Heart left ventricle (tissue), 16 donors: ENCODE results near the gene SMPDL3B. TPM values are rescaled to one million over a fixed set of nuclear protein-coding genes. Genes with fewer than 3 reads are reported as not detected.
A peak's percentile ranks its signal among the peaks of the same experiment; 100 is the strongest.

ENCODE experiments used
- ATAC-seq, 4 donors: fragments of 200-7000 bp; cut with Tn5 transposase; one replicate each; pipeline ENCODE4 v1.9.1; 2020 to 2022; ENCODE audit warnings: moderate library complexity in 4 of 4, mild to moderate bottlenecking in 3 of 4, moderate number of reproducible peaks in 1 of 4
- DNase-seq, 5 donors: peaks; one replicate each; pipeline ENCODE4 v3.0.0-alpha.2; 2020
- H3K27ac ChIP-seq, 12 donors: fragments of 200-600 bp; sonication (generic) in 4 of 12; one replicate each; pipeline versions ENCODE4 v1.5.0 to v1.8.0; 2016 to 2022; ENCODE audit warnings: mild to moderate bottlenecking in 2 of 12
- H3K27me3 ChIP-seq, 9 donors: fragments of 200-600 bp; sonication (generic) in 2 of 9; one replicate each; pipeline versions ENCODE4 v1.5.1 to v1.8.0; 2016 to 2022; ENCODE audit warnings: mild to moderate bottlenecking in 3 of 9
- H3K36me3 ChIP-seq, 9 donors: fragments of 200-600 bp; sonication (generic) in 2 of 9; one replicate each; pipeline versions ENCODE4 v1.5.0 to v1.8.0; 2018 to 2022; ENCODE audit warnings: mild to moderate bottlenecking in 2 of 9
- H3K4me1 ChIP-seq, 12 donors: fragments of 200-600 bp; sonication (generic) in 4 of 12; one replicate each; pipeline versions ENCODE4 v1.5.0 to v1.8.0; 2016 to 2022; ENCODE audit warnings: mild to moderate bottlenecking in 3 of 12
- H3K4me3 ChIP-seq, 12 donors: fragments of 200-600 bp; sonication (generic) in 4 of 12; one replicate each; pipeline versions ENCODE4 v1.5.0 to v1.8.0; 2017 to 2022; ENCODE audit warnings: mild to moderate bottlenecking in 9 of 12, moderate library complexity in 4 of 12
- H3K9me3 ChIP-seq, 12 donors: fragments of 200-600 bp; sonication (generic) in 4 of 12; one replicate each; pipeline versions ENCODE4 v1.5.0 to v1.8.0; 2016 to 2022; ENCODE audit warnings: mild to moderate bottlenecking in 1 of 12
- CTCF ChIP-seq, 12 donors: fragments of 200-600 bp; sonication (generic) in 4 of 12; IDR thresholded peaks; one replicate each; pipeline versions ENCODE4 v1.5.0 to v1.8.0; 2018 to 2022; ENCODE audit warnings: antibody characterized with exemption in 12 of 12, mild to moderate bottlenecking in 5 of 12
- POLR2A ChIP-seq, 2 donors: fragments of 450-650 bp; IDR thresholded peaks; one replicate each; pipeline ENCODE4 v1.6.1; 2017; ENCODE audit warnings: antibody characterized with exemption in 2 of 2, mild to moderate bottlenecking in 2 of 2, moderate library complexity in 2 of 2
- WGBS, 4 donors: extraction: QIAGEN DNeasy Blood & Tissue Kit in 2 of 4; methylation state at CpG; one replicate each; pipeline versions ENCODE4 v1.1.5 to v1.1.7; 2013 to 2018; 5-methylcytosine and 5-hydroxymethylcytosine counted together
- intact Hi-C, 10 donors: fragments of 100-400 bp; cut with DNase I; formaldehyde crosslinking; loops; one replicate each; pipeline versions ENCODE4 v1.11.1 to v1.14.2; 2022
- polyA plus RNA-seq, 2 donors: library from polyadenylated mRNA; stranded (reverse); fragments of 200-250 nt; gene quantifications; one replicate each; pipeline ENCODE4 v1.2.3, GENCODE V29; 2013
- total RNA-seq, 9 donors: library from RNA; depleted of rRNA in 2 of 9; stranded (reverse); fragments of >200 nt in 2 of 9; fragmentation: NEBNext Ultra II Directional in 3 of 9; extraction: Animal tissue kit (Norgen Biotek cat#: 25700) in 3 of 9; gene quantifications; one replicate each; pipeline versions ENCODE4 v1.1.0 to v1.2.4, GENCODE V29; 2016 to 2023
- donor health status: ischemic (EF 13 %, LVEDD 7.1; RV severe dilation, severe dysfunction).
- donor health status: healthy with polysubstance abuse.
- donor health status: DM: no; HTN: yes; CAD: no.
- donor health status: DM: no; HTN: no; CAD: no.
- donor health status: ischemic (EF 25% LVEDD 6.9; RV normal size, moderate dysfunction).
- donor health status: ischemic (EF 25% LVEDD 5.7; RV mildly dilated, moderate dysfunction).
- donor health status: healthy.
- donor health status: DM: yes; HTN: yes; CAD: no.
- donor health status: ischemic (EF 35%, LVEDD 5.7; RV mildly dilated, moderate dysfunction).
- donor health status: nonischemic (EF 11% LVEDD 7.7; RV severe dilation, severe dysfunction).
- donor health status: DM: yes; HTN: yes; CAD: no.
- donor health status: PGD.
- donor health status: ischemic (EF 29% LVEDD 5.4; RV normal size, mild dysfunction).
- donor health status: nonischemic (EF 23%, LVEDD 6.1; RV moderate dilation, normal function).

SMPDL3B gene
- total and polyA plus RNA-seq, 11 donors: 0.08 to 2.2 TPM; not detected in 9

GRCh38 chr1:27891196-27891889, 43.5 kb upstream of the SMPDL3B start:
- 80 to 86% (median 83%) methylated on average over 7 of the region's 7 CpGs for WGBS, 4 donors
- H3K36me3 ChIP-seq: peaks cover 0 to 90% (median 74%) of the 10 kb centered on the region in 9 donors
- intact Hi-C loops: no loop called here
- no peak overlapping the region for H3K4me3 ChIP-seq
- ATAC-seq (peak; percentile 30 to 71 (median 56)), DNase-seq (peak in 1 of 5 donors; percentile 36)
- H3K27me3 ChIP-seq: no peaks in the 10 kb centered on the region
- H3K4me1 ChIP-seq: peaks cover 0 to 68% (median 0%) of the 10 kb centered on the region in 12 donors
- peak overlapping the region in 9 of 12 donors; percentile 11 to 97 (median 54) for H3K27ac ChIP-seq
- TF ChIP-seq CTCF (IDR thresholded peaks at IDR 0.05) (no peak), POLR2A (IDR thresholded peaks at IDR 0.05) (no peak)
- H3K9me3 ChIP-seq: no peaks in the 10 kb centered on the region

- no peak for DNase-seq
- WGBS, 4 donors: 75 to 82% (median 76%) methylated on average over 3 of the region's 3 CpGs
- intact Hi-C loops: no loop called here
Observed at GRCh38 chr1:27894521-27894920, 40.3 kb upstream of the SMPDL3B start.

GRCh38 chr1:27906759-27907158, 28.0 kb upstream of the SMPDL3B start:
- DNase-seq (no peak), ATAC-seq (no peak)
- no peaks in the 10 kb centered on the region for H3K27me3 ChIP-seq
- H3K9me3 ChIP-seq: no peaks in the 10 kb centered on the region
- no peak overlapping the region for H3K4me3 ChIP-seq
- H3K4me1 ChIP-seq: peaks cover 0 to 14% (median 0%) of the 10 kb centered on the region in 12 donors
- WGBS, 4 donors: 82 to 85% (median 84%) methylated on average over 2 of the region's 2 CpGs
- peaks cover 0 to 100% (median 91%) of the 10 kb centered on the region in 9 donors for H3K36me3 ChIP-seq
- TF ChIP-seq POLR2A (IDR thresholded peaks at IDR 0.05) (no peak), CTCF (IDR thresholded peaks at IDR 0.05) (no peak)
- intact Hi-C loops: no loop called here
- no peak overlapping the region for H3K27ac ChIP-seq

More at GRCh38 chr1:27894521-27894920, 40.3 kb upstream of the SMPDL3B start:
- Histone ChIP-seq H3K4me3 (no peak overlapping the region), H3K27ac (no peak overlapping the region), H3K9me3 (no peaks in the 10 kb centered on the region), H3K27me3 (no peaks in the 10 kb centered on the region), H3K4me1 (peaks cover 0 to 36% (median 0%) of the 10 kb centered on the region in 12 donors), H3K36me3 (peaks cover 3 to 99% (median 87%) of the 10 kb centered on the region in 9 donors)
- ATAC-seq: no peak
- TF ChIP-seq CTCF (IDR thresholded peaks at IDR 0.05): no peak
- no peak for TF ChIP-seq POLR2A (IDR thresholded peaks at IDR 0.05)

- Histone ChIP-seq H3K27ac (no peak overlapping the region), H3K9me3 (peaks cover 0 to 10% (median 6%) of the 10 kb centered on the region in 12 donors), H3K27me3 (no peaks in the 10 kb centered on the region), H3K36me3 (peaks cover 0 to 54% (median 40%) of the 10 kb centered on the region in 9 donors), H3K4me3 (no peak overlapping the region), H3K4me1 (peaks cover 0 to 21% (median 7%) of the 10 kb centered on the region in 12 donors)
- TF ChIP-seq CTCF (IDR thresholded peaks at IDR 0.05) (no peak), POLR2A (IDR thresholded peaks at IDR 0.05) (no peak)
- DNase-seq (no peak), ATAC-seq (no peak)
- 88 to 100% (median 95%) methylated on average over 1 of the region's 1 CpG for WGBS, 4 donors
- intact Hi-C loops: no loop called here
Observed at GRCh38 chr1:27912429-27912828, 22.4 kb upstream of the SMPDL3B start.
